Regular cardiac myocyte (primary cell): Measurements from ENCODE around the gene FNBP1. TPM values are rescaled to one million over a fixed set of nuclear protein-coding genes. Genes with fewer than 3 reads are reported as not detected.

Experiments used
- total RNA-seq: library from RNA; depleted of rRNA; stranded (reverse); fragments of >200 nt; gene quantifications from 2 replicates; pipeline ENCODE4 v1.2.3, GENCODE V29; 2014

The FNBP1 gene
- 37.0 and 42.3 TPM in 2 replicates for total RNA-seq

DNA sequence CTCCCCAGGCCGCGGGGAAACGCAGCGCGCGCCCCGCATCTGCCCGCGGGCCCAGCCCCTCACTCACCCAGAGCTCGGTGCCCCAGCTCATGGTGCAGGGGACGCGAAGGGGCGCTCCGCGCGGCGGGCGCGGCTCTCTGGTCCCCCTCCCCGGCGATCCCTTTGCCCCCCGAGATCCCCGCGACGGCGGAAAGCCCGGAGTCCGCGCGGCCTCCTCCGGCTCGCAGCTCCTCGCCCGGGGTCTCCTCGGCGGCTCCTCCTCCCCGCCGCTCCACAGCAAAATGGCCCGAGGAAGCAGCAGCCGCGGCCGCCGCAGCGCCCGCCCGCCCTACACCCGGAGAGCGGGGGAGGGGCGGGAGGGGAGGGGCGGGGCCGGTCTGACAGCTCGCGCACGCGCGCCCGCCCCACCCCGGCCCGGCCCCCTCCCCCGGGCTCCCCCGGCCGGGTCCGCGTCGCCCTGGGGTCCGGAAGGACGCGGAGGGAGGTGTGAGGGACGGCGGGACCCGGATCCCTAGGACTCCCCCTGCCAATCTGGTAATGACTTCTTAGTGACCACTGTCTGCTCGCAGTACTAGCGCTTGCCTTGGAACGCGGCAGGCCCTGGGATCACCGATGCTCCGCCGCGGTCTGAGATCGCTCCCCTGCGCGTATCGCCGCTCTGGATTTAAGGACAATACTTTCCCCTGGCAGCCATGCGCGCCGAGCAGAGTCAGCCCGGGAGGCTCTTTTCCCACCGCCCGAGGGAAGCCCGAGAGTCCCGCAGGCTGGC, at the start of gene FNBP1:
TSS of gene FNBP1 (minus strand) at position 305 of the 769 bp plus-strand sequence. CDS start at position 91, 214 bp downstream.

GRCh38 chr9:130053504-130054324, 10.7 kb upstream of the FNBP1 start, which contains the start of gene GPR107:
Gene GPR107, plus strand, starts transcription at chr9:130053906. Its CDS starts 27 bp downstream, at chr9:130053933.

Other genes with a start within 250 kb of the FNBP1 start
- 34.4 and 41.4 TPM in 2 replicates for gene TOR1B, start 240.0 kb downstream of the FNBP1 start, total RNA-seq
- gene TOR1A, start 219.1 kb downstream of the FNBP1 start, total RNA-seq = 35.8 and 61.2 TPM in 2 replicates
- 40.6 and 64.4 TPM in 2 replicates for gene C9orf78, start 207.9 kb downstream of the FNBP1 start, total RNA-seq
- 9.0 and 14.2 TPM in 2 replicates for gene USP20, start 207.7 kb downstream of the FNBP1 start, total RNA-seq
- gene GPR107, start 10.7 kb upstream of the FNBP1 start, total RNA-seq = 22.8 and 33.4 TPM in 2 replicates
- gene NCS1, start 129.2 kb upstream of the FNBP1 start, total RNA-seq = 51.3 and 59.8 TPM in 2 replicates
- gene HMCN2, start 222.6 kb upstream of the FNBP1 start, total RNA-seq = under 0.01 TPM in 1 of 2 replicates, not detected in the other